Panc1 (cell line): ENCODE data around the gene SF3B1. TPM values are rescaled to one million over a fixed set of nuclear protein-coding genes. Genes with fewer than 3 reads are reported as not detected.
A peak's percentile ranks its signal among the peaks of the same experiment; 100 is the strongest.

ENCODE experiments used
- ATAC-seq: fragments of 200-7000 bp; cut with Tn5 transposase; 2 replicates; pipeline ENCODE4 v1.9.1; 2020; ENCODE audit warnings: mild to moderate bottlenecking, moderate library complexity
- BruUV-seq: library from RNA; stranded (reverse); fragments of 400-500 nt; replicated peaks from 2 replicates; lab custom pipeline; 2021; lab: Mats Ljungman, UMichigan
- CTCF ChIA-PET: fragments of 300-600 bp; sonication (Branson Sonifier 250); formaldehyde crosslinking; loops from one replicate; lab custom pipeline; 2022; ENCODE audit warnings: antibody characterized with exemption; lab: Charles Lee
- POLR2A ChIA-PET: fragments of 300-600 bp; sonication (Branson Sonifier 250); formaldehyde crosslinking; loops from one replicate; lab custom pipeline; 2022; ENCODE audit warnings: antibody characterized with exemption; lab: Charles Lee
- DNase-seq: peaks from one replicate; pipeline ENCODE4 v3.0.0-alpha.2; 2010; ENCODE audit warnings: low read depth, low spot score
- H3K27ac ChIP-seq: 2 replicates; pipeline ENCODE4 v1.5.1; 2011; ENCODE audit warnings: mild to moderate bottlenecking, low read length, inconsistent platforms
- H3K27me3 ChIP-seq: fragments of 200-500 bp; sonication (Bioruptor generic); 2 replicates; pipeline ENCODE4 v1.6.0; 2014; ENCODE audit warnings: low read length, inconsistent platforms; ENCODE audit not compliant: control insufficient read depth, insufficient read depth
- H3K36me3 ChIP-seq: fragments of 200-500 bp; sonication (Bioruptor generic); 2 replicates; pipeline ENCODE4 v1.5.1; 2014; ENCODE audit warnings: inconsistent platforms, mild to moderate bottlenecking, low read length, moderate library complexity; ENCODE audit not compliant: control insufficient read depth, insufficient read depth
- H3K4me1 ChIP-seq: 2 replicates; pipeline ENCODE4 v1.5.1; 2011; ENCODE audit warnings: inconsistent platforms, mild to moderate bottlenecking, low read length, moderate library complexity; ENCODE audit not compliant: control insufficient read depth, insufficient read depth
- H3K4me3 ChIP-seq, 2 experiments: 2 replicates each; pipeline ENCODE4 v1.5.1; 2011 to 2012; ENCODE audit warnings: low read depth in 2 of 2, low read length in 2 of 2, mild to moderate bottlenecking in 2 of 2, inconsistent platforms in 1 of 2, moderate library complexity in 1 of 2
- H3K9me3 ChIP-seq: fragments of 200-500 bp; sonication (Bioruptor generic); 2 replicates; pipeline ENCODE4 v1.5.1; 2014; ENCODE audit warnings: low read depth, mild to moderate bottlenecking, inconsistent platforms, low read length, moderate library complexity; ENCODE audit not compliant: control insufficient read depth, insufficient read depth
- CTCF ChIP-seq: fragments of 450-650 bp; IDR thresholded peaks from 2 replicates; pipeline ENCODE4 v1.5.1; 2017; ENCODE audit warnings: mild to moderate bottlenecking
- POLR2AphosphoS5 ChIP-seq: IDR thresholded peaks from 2 replicates; pipeline ENCODE4 v1.6.1; 2012; ENCODE audit warnings: mild to moderate bottlenecking, low read depth, low read length, moderate library complexity
- REST ChIP-seq, 2 experiments: IDR thresholded peaks; 2 replicates each; pipeline ENCODE4 v1.6.1; 2011 to 2012; ENCODE audit warnings: low read depth in 2 of 2, control low read depth in 1 of 2, low read length in 1 of 2, mild to moderate bottlenecking in 1 of 2, moderate library complexity in 1 of 2; ENCODE audit not compliant: insufficient read depth in 1 of 2
- SIN3A ChIP-seq: IDR thresholded peaks from 2 replicates; pipeline ENCODE4 v1.6.1; 2012; ENCODE audit warnings: low read depth, mild to moderate bottlenecking, low read length, moderate library complexity, borderline replicate concordance; ENCODE audit not compliant: insufficient read depth
- TCF7L2 ChIP-seq: IDR thresholded peaks from 2 replicates; pipeline ENCODE4 v1.6.1; 2011; ENCODE audit warnings: mild to moderate bottlenecking, low read depth, low read length, inconsistent platforms
- in situ Hi-C: cut with HindIII; loops from 2 replicates; pipeline ENCODE4 v1.10.0; 2016; ENCODE audit warnings: low sequenced_read_pairs, low pct_unique_long_range_greater_than_20kb
- intact Hi-C: fragments of 100-400 bp; cut with micrococcal nuclease; formaldehyde crosslinking; loops from one replicate; pipeline ENCODE4 v1.10.0; 2022; ENCODE audit not compliant: unreplicated experiment
- total RNA-seq: library from RNA; stranded (reverse); gene quantifications from one replicate; pipeline ENCODE4 v1.2.1, GENCODE V29; 2021; ENCODE audit not compliant: unreplicated experiment

Gene SF3B1
- total RNA-seq, 1 experiment from 2014 or later, result 275 TPM

GRCh38 chr2:197356136-197356535, 78.7 kb downstream of the SF3B1 start:
- H3K36me3 ChIP-seq, result no peaks in the 10 kb centered on the region
- no peak for DNase-seq
- no peaks in the 10 kb centered on the region for H3K27me3 ChIP-seq
- H3K27ac ChIP-seq, result no peak overlapping the region
- H3K4me3 ChIP-seq, result no peak overlapping the region
- TF ChIP-seq CTCF, result peak; percentile 62
- no peak for TF ChIP-seq SIN3A
- ChIA-PET CTCF (interaction anchor here (0.5 kb wide), 3 partner anchors 9 to 769 kb away, joined by 3 to 4 read pairs (median 3); no protein-coding TSS in a partner anchor), POLR2A (no interaction called here)
- BruUV-seq, result no TSS peak
- no peaks in the 10 kb centered on the region for H3K4me1 ChIP-seq
- intact Hi-C loops, result no loop called here
- ATAC-seq, result no peak
- in situ Hi-C loops, result no loop called here
- H3K9me3 ChIP-seq, result no peaks in the 10 kb centered on the region

- no peak overlapping the region for H3K4me3 ChIP-seq
- DNase-seq (no peak), ATAC-seq (no peak)
- no peaks in the 10 kb centered on the region for H3K9me3 ChIP-seq
- BruUV-seq, result no TSS peak
- CTCF ChIA-PET, result no interaction called here
- intact Hi-C loops, result no loop called here
- H3K27me3 ChIP-seq, result no peaks in the 10 kb centered on the region
- no peaks in the 10 kb centered on the region for H3K36me3 ChIP-seq
- H3K27ac ChIP-seq, result no peak overlapping the region
- no peak for TF ChIP-seq CTCF
- no peak for TF ChIP-seq TCF7L2
- TF ChIP-seq POLR2AphosphoS5, result no peak
- no peak for TF ChIP-seq REST (IDR thresholded peaks at IDR 0.05; ENCODE audit: insufficient read depth in 1 of 2, low read depth in 2 of 2, low read length in 1 of 2)
- POLR2A ChIA-PET, result no interaction called here
- in situ Hi-C loops, result no loop called here
- no peaks in the 10 kb centered on the region for H3K4me1 ChIP-seq
Observed at GRCh38 chr2:197354169-197354558, 80.7 kb downstream of the SF3B1 start.
